ENCODE results near the gene SELENOO.

SELENOO gene

DNA sequence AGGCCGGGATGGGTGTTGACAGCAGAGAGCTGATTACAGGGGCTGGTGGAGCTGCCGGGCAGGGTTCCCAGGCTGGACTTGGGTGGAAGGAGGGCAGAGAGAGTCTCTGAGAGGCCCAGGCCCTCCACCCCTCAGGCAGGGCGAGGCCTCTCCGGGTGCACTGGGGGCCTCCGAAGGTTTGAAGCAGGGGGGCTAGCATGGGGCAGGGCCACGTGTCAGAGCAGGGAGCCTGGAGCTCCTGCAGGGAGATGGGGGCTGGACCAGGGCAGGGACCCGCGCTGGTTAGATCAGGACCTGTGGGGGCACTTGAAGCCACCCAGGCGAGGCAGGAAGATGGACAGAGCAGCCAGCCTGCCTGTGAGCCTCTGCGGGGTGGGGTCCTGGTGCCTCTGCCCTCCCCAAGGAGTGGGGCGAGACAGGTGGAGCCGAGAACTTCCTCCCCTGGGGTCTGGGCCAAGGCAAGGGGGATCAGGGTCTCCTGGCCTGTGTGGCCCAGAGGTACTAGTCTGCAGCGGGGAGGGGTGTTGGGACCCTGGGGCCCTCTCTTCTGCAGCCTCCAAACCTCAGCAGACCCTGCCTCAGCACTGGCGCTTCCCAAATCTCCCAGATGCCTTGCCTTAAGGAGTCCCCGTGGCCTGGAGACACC is 29.4 kb upstream of the SELENOO start:
- in situ Hi-C loops (cut with HindIII; ENCODE audit: low sequenced_read_pairs): no loop called here

DNA sequence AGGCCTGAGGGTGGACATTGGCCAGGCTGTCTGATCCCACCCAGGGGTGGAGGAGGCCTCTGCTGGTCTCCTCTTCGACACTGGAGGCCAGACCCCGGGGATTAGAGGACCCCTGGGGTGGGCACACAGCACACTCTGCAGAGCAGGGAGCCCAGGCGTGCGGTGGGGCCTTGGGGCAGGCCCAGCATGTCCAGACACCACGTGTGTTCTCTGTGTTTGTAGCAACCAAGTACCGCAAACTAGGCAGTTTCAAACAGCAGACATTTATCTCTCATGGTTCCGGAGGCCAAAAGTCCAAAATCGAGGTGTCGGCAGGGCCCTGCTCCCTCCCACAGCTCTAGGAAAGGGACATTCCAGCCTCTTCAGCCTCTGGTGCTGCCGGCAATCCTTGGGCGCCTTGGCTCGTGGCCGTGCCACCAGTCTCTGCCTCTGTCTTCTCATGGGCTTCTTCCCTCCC is 28.8 kb upstream of the SELENOO start:
- in situ Hi-C loops (cut with HindIII; ENCODE audit: low sequenced_read_pairs): no loop called here

DNA sequence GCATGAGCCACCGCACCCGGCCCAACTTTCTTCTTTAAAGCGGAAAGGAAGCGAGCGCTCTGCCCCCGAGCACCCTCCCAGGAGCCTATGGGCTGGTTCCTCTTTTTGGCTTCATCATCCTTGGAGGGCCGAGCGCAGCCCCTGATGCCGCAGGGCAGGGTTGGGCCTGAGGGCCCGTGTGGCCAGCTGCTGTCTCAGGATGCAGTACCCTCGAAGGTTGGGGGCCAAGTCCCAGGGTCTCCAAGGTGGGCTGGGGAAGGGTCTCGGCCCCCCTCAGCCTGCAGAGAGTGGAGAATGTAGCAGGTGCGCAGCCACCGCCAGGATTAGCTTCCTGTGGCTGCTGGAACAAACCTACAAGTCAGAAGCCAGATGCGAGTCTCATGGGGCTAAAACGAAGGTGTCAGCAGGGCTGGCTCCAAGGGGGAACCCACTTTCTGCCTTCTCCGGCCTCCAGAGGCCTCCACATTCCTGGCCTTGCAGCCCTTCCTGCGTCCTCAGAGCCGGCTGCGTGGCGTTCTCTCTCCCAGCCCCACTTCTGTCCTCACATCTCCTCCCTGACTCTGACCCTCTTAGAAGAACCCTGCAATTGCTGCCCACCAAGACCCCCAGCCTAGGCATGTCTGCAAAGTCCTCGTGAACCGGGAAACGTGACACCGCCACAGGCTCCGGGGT is 27.4 kb upstream of the SELENOO start:
- in situ Hi-C loops (cut with HindIII; ENCODE audit: low sequenced_read_pairs): no loop called here

DNA sequence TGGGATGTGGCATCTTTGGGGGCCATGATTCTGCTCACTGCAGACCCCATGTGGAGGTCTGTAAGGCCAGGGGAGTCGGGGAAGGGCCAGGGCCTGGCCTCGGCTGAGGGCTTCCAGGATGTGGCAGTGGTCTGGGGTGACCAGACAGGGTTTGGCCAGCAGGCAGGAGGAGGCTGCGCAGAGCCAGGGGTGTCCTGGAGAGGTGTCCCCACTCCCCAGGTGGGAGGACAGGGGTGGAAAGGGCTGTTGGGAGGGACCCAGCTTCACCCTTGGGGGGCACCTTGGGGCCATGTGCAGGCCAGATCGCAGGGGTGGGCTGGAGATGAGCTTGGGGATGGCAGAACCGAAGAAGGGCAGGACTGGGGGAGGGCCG is 26.8 kb upstream of the SELENOO start:
- in situ Hi-C loops (cut with HindIII; ENCODE audit: low sequenced_read_pairs): no loop called here

DNA sequence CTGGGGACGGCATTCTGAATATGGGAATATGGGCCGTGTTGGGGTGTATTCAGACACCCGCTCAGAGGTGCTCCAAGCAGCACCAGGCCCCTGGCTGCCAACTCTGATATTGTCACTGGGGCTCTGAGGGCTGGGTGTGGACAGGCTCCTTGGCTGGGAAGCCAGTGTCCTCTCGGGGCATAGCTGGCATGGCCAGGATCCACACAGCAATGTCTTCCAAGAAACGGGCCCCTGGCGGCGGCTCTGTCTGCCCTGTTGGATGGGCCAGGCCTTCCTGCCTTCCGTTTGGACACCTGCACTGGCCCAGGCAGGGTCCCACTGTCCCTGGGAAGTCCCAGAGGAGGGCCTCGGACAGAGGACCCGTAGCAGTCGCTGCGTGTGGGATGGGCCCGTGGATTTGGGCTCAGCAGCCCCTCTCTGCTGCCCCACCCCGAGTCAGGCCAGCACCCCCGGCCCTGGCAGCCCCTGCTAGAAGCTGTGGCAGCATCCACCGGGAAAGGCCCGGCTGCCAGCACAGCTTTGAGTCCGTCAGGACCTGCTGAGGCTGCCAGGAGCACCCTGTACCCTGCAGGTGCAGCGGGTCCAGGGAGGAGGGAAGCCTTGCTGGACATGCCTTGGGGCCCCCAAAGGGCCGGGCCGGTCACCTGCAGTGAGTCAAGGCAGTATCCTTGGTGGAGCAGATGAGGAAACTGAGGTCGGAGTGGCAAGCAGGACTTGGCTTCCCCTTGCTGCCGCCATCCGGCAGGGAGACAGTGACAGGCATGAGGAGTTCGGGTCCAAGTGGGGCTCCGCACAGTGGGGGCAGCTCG is 26.2 kb upstream of the SELENOO start:
- in situ Hi-C loops (cut with HindIII; ENCODE audit: low sequenced_read_pairs): no loop called here

DNA sequence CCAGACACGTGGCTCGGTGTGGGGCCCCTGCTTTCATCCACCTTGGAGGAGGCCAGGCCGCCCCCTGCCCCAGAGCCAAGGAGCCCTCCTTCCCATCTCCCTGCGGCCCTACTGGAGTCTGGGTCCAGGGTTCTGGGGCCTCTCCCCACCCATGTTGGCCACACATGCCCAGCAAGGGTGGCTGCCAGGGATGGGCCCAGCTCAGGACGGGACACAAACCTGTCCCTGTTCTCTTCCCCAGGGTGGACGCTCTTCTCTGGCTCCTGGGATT is 25.7 kb upstream of the SELENOO start:
- in situ Hi-C loops (cut with HindIII; ENCODE audit: low sequenced_read_pairs): no loop called here

DNA sequence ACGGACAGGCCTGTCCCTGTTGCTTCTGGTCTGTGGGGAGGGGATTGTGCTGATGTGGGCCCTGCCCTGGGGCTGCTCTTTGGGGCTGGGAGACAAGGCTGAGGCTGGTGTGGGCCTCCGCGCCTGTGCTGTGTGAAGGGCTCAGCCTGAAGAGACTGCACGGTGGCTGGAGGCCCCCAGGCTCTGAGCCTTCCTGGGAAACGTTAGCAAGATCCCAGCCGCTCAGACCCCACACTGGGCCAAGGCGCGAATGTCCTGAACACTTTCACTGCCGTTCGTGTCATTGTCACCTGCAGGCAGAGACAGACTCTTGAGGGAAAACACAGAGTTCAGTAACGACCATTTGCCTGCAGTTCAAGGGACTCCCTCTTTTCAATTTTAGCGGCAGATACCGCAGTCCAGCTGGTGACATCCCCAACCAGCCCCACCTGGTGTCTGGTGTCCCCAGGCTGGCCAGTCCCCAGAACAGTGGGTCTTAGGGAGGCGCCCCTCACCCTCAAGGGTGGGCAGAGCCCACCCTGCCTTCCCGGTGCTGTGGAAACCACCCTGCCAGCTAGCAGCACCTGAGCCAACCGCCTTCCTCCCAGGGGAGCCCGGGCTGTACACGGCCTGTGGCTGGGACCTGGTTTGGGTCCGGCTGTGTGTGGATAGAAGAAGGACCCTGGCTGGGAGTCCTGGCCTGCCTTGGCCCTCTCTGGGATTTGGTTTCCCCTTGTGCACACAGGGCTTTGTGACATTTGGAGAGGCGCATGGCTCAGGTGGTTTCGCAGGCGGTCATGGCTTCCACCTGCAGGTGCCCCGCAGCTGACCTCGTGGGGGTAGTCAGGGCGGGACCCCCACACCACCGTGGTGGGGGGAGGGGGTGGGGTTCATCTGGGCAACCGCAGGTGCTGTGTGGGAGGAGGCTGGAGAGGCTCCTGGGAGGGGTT is 24.6 kb upstream of the SELENOO start:
- in situ Hi-C loops (cut with HindIII; ENCODE audit: low sequenced_read_pairs): no loop called here

DNA sequence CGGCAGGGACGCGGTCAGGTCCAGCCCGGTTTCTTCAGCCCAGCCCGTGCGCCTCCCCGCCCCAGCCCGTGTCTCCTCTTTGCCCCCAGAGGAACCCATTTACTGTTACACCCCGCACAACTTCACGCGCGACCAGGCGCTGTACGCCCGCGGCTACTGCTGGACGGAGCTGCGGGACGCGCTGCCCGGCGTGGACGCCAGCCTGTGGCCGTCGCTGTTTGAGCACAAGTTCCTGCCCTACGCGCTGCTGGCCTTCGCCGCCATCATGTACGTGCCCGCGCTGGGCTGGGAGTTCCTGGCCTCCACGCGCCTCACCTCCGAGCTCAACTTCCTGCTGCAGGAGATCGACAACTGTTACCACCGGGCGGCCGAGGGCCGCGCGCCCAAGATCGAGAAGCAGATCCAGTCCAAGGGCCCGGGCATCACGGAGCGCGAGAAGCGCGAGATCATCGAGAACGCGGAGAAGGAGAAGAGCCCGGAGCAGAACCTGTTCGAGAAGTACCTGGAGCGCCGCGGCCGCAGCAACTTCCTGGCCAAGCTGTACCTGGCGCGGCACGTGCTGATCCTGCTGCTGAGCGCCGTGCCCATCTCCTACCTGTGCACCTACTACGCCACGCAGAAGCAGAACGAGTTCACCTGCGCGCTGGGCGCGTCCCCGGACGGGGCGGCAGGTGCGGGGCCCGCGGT is 23.8 kb upstream of the SELENOO start:
- in situ Hi-C loops (cut with HindIII; ENCODE audit: low sequenced_read_pairs): no loop called here

DNA sequence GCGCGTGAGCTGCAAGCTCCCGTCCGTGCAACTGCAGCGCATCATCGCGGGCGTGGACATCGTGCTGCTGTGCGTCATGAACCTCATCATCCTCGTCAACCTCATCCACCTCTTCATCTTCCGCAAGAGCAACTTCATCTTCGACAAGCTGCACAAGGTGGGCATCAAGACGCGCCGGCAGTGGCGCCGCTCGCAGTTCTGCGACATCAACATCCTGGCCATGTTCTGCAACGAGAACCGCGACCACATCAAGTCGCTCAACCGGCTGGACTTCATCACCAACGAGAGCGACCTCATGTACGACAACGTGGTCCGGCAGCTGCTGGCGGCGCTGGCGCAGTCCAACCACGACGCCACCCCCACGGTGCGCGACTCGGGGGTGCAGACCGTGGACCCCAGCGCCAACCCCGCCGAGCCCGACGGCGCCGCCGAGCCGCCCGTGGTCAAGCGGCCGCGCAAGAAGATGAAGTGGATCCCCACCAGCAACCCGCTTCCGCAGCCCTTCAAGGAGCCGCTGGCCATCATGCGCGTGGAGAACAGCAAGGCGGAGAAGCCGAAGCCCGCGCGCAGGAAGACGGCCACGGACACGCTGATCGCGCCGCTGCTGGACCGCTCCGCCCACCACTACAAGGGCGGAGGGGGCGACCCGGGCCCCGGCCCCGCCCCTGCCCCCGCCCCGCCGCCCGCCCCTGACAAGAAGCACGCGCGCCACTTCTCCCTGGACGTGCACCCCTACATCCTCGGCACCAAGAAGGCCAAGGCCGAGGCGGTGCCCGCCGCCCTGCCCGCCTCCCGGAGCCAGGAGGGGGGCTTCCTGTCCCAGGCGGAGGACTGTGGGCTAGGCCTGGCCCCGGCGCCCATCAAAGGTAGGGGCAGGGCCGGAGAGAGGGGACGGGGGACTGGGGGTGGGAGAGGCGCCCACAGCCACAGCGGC is 23.0 kb upstream of the SELENOO start:
- in situ Hi-C loops (cut with HindIII; ENCODE audit: low sequenced_read_pairs): no loop called here

DNA sequence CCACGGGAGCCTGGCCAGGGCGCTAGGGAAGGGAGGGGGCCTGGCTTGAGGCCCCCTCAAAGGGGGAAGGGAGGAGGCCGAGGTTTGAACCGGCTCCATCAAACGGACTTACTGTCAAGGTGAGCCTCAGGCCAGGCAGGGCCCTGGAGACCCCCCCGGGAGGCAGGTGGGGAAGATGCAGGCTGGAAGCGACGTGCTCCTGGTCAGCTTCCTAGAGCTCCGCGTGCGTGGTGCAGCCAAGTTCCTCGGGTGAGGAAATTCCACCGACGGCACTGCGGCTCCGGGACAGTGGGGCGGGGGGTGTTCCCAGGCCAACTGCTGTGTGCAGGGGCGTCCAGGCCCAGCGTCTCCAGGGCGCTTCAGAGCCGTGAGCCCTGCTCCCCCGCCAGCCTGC is 22.3 kb upstream of the SELENOO start:
- in situ Hi-C loops (cut with HindIII; ENCODE audit: low sequenced_read_pairs): no loop called here

DNA sequence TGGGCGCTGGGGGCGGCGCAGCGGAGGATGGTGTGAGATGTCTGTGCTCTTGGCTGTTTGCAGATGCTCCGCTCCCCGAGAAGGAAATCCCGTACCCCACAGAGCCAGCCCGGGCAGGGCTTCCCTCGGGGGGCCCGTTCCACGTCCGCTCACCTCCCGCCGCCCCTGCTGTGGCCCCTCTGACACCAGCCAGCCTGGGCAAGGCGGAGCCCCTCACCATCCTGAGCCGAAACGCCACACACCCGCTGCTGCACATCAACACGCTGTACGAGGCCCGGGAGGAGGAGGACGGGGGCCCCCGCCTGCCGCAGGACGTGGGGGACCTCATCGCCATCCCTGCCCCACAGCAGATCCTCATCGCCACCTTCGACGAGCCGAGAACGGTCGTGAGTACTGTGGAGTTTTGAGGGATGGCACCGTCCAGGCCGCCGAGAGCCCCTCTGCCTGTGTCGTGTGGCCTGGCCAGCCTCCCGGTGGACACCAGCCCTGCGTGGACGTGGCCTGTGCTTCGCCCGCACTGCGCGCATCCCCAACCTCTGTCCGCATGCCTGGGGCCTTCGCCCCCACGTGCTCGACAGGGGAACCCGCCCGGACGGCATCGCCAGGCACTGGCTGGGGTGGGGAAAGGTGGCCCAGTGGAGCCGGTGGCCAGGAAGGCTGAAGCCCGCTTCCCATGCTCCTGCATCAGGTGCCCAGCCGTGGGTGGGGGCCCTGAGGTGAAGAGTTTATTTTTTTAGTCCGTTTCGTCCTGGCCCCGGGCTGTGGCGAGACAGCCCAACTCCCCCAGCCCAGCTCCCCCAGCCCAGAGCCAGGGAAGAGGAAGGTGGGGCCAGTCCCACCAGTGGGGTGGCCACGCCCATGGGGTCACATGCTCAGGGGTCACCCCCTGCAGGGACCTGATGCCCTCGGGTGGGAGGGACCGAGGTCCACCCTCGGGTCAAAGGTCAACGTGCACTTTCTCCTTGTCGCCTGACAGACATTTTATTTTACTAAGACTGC is 21.6 kb upstream of the SELENOO start:
- in situ Hi-C loops (cut with HindIII; ENCODE audit: low sequenced_read_pairs): no loop called here

DNA sequence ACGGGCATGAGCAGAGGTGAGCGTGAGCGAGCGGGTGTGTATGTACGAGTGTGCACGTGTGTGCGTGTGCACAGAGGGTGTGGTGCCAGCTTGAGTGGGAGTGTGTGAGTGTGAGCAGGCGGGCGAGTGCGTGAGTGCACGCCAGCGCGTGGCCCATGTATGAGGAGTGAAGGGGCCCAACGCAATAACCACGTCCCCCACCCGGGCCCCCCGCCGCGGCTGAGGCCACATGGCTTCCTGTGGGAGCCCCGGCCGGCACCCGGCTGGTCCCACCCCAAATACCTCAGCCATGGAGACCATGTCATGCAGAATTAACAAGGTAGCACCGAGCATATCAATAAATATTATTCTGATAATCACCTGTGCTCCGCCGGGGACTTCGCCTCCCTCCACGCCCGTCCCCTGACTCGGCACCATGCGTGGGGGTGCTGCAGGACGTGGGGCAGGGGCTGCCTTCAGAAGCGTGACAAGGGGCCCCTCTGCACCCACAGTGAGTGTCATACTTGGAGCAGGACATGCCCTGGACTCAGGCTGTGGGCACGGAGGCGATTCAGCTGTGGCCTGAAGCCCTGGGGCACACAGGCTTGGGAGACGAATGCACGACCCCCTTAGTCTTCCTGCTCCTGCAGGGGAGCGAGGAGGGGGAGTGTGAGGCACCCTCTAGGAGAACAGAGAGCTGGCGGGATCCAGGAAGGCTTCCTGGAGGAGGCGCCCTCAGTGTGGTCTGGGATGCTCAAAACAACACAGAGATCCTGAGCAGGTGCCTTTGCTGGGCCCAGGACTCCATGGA is 20.7 kb upstream of the SELENOO start:
- in situ Hi-C loops (cut with HindIII; ENCODE audit: low sequenced_read_pairs): no loop called here

DNA sequence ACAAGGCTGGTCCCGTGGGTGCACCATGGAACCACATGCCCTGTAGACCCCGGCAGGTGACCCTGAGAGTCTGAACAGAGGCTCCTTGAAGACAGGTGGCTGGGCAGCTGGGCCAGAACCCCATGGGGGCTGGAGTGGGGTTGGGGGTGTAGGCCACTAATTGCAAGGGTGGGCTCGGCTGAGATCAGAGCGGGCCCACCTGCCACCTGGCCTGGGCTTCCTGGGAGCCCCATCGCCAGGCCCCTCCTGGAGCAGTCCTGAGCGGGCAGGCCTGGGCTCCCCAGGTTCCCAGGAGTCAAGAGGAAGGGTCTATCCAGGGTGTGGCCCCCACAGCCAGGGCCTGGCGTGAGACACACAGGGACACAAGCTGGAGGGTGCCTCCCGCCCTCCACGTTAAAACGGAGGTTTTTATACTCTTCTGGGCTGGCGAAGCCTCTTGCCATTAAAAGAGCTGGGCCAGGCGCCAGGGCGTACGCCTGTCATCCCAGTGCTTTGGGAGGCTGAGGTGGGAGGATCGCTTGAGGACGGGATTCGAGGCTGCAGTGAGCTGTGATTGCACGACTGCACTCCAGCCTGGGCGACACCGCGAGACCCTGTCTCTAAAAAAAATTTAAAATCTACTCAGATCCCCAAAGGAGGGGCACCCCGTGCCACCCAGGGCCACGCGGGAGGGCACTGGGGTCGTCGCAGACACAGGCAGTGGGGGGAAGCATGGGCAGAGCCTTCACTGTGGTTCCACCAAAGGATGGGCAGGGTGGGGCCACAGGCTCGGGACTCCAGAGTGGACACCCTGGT is 19.9 kb upstream of the SELENOO start:
- in situ Hi-C loops (cut with HindIII; ENCODE audit: low sequenced_read_pairs): no loop called here

DNA sequence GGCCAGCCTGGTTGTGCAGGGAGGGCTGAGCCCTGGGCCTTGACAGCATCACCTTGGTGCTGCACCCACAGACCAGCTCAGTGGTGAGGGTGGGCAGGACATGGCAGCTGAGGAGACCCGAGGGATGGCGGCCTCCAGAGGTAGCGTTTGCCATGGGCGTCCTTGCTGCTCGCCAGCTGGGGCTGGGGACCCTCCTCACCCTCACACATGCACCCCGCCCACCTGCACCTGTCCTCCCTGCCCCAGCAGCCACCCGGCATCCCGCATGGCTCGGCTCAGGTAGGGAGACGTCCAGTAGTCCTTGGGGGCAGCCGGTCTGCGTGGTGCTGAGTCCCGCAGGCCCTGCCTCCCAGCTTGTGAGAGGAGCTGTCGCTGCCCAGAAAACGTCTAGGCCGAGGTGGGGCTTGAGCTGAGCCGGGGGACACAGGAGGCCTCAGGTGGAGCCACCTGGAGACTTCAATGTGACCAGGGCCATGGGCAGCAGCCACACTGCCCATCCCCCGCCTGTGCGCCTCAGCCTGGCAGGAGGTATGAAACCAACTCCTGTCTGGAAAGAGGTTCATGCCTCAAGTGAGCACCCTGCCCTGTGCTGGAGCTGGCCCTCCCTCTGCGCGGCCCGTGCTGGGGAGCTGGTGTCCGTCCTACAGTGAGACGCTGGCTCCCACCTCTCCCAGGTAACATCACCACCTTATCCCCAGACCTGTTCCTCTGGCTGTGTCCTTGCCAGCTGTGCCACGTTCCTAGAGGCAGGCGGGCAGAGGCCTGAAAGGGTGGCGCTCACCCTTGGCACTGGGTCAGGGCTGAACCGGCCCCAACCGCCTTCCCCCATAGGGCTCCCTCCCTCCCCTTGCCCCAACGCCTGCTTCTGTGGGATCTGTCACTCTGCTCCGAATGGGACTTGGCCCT is 18.4 kb upstream of the SELENOO start:
- in situ Hi-C loops (cut with HindIII; ENCODE audit: low sequenced_read_pairs): no loop called here

DNA sequence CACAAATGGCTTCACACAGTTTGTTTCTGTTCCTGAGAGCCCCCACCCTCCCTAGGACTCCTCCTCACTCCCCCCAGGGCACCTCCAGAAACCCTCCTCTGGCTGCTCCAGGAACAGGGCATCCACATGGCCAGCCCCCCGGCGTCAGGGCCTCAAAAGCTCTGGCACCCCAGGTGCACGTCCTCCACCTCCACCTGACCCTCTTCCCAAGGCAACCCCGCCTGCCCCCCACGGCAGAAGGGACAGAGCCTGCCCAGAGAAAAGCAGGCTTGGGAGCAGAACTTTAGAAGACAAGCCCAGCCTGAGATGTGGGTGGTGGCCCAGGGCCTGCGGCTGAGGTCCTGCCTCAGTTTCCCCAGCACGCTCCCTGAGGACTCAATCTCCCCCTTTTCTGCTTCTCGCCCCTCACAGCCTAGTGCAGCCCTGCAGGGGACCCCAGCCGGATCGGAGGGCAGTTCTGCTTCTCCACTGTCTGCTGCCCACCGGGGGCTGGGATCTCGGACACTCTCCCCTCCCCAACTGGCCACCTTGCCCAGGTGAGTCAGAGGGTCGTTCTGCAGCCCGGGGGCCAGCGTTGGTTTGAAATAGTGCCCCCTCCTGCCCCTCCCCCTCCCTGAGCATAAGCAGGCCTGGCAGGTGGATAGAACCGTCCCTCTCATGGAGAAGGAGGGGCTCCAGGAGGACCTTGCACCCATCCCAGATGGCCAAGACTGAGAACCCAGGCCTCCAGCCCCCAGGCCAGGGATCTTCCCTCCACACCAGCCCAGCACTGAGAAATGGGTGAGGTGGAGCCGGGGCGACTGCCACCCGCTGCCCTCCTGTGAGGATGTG is 17.5 kb upstream of the SELENOO start:
- in situ Hi-C loops (cut with HindIII; ENCODE audit: low sequenced_read_pairs): no loop called here

Data from endothelial cell of hepatic sinusoid (primary cell).